ENCODE measurements around the gene LRP1.

DNA sequence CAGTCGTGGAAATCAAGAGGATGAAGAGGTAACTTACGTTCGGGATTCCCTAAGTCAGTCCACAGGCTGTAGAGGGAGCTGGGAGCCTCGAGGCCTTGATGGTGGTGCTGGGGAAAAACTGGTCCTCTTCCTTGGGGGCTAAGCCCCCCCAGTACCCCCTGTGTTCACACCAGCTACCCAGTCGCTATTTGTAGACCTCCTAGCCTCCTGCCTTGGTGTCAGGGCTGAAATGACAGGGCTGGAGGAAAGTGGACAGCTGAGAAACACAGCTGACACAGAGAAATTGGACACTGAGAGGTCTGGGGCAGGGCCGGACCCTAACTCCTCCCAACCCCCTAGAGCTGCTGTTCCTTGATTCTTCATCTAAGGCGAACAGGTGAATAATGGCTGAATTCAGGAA lies 122.7 kb downstream of the LRP1 start, which contains the start of gene STAC3:
- TF ChIP-seq CTCF (conservative IDR thresholded peaks at IDR 0.05) (no peak), ZFX (IDR thresholded peaks at IDR 0.05) (no peak)
